Fibroblast of mammary gland (primary cell): ENCODE data around the gene SUSD1.
A peak's percentile ranks its signal among the peaks of the same experiment; 100 is the strongest.

Source experiments
- DNase-seq: peaks from one replicate; pipeline ENCODE4 v3.0.0-alpha.2; 2010; ENCODE audit warnings: low read depth
- H3K4me3 ChIP-seq: 2 replicates; pipeline ENCODE4 v1.5.1; 2011; ENCODE audit warnings: low read depth, mild to moderate bottlenecking, low read length, moderate library complexity; ENCODE audit not compliant: control insufficient read depth
- TF ChIP-seq, protein P1 (sequence below): conservative IDR thresholded peaks from 2 replicates; pipeline ENCODE4 v1.5.1; 2011; ENCODE audit warnings: low read depth, low read length, inconsistent platforms; ENCODE audit not compliant: control insufficient read depth, insufficient read depth

The SUSD1 gene

GRCh38 chr9:112054916-112055315, 120.2 kb downstream of the SUSD1 start:
- no peak for DNase-seq
- TF ChIP-seq, protein P1, sequence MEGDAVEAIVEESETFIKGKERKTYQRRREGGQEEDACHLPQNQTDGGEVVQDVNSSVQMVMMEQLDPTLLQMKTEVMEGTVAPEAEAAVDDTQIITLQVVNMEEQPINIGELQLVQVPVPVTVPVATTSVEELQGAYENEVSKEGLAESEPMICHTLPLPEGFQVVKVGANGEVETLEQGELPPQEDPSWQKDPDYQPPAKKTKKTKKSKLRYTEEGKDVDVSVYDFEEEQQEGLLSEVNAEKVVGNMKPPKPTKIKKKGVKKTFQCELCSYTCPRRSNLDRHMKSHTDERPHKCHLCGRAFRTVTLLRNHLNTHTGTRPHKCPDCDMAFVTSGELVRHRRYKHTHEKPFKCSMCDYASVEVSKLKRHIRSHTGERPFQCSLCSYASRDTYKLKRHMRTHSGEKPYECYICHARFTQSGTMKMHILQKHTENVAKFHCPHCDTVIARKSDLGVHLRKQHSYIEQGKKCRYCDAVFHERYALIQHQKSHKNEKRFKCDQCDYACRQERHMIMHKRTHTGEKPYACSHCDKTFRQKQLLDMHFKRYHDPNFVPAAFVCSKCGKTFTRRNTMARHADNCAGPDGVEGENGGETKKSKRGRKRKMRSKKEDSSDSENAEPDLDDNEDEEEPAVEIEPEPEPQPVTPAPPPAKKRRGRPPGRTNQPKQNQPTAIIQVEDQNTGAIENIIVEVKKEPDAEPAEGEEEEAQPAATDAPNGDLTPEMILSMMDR: no peak
- H3K4me3 ChIP-seq: no peak overlapping the region

DNA sequence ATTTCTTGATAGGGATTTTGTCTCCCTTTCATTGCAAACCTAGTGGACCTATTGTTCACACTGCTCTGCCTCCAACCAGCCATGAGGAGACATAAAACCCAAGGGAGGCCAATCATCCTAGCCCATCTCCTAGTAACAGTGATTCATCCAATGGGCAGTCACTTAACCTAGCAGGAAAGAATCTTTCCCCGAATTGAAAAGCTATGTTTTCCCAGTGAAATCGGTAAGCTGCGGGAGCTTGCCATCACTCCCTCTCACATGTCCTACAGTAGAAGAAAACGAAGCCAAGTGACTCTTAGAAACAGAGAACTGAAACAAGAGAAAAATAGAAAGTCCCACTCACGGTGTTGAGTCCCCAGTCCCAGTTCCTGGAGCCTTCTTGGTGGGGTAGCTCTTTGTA, 123.3 kb downstream of the SUSD1 start:
- peak; percentile 92 for DNase-seq
- no peak overlapping the region for H3K4me3 ChIP-seq
- TF ChIP-seq, protein P1: no peak

GRCh38 chr9:112050544-112051475, 124.3 kb downstream of the SUSD1 start:
- no peak overlapping the region for H3K4me3 ChIP-seq
- peak; percentile 98 for DNase-seq
- TF ChIP-seq, protein P1: no peak

GRCh38 chr9:112049811-112050516, 125.1 kb downstream of the SUSD1 start:
- peak; percentile 65 for DNase-seq
- H3K4me3 ChIP-seq: no peak overlapping the region
- TF ChIP-seq, protein P1: no peak

DNA sequence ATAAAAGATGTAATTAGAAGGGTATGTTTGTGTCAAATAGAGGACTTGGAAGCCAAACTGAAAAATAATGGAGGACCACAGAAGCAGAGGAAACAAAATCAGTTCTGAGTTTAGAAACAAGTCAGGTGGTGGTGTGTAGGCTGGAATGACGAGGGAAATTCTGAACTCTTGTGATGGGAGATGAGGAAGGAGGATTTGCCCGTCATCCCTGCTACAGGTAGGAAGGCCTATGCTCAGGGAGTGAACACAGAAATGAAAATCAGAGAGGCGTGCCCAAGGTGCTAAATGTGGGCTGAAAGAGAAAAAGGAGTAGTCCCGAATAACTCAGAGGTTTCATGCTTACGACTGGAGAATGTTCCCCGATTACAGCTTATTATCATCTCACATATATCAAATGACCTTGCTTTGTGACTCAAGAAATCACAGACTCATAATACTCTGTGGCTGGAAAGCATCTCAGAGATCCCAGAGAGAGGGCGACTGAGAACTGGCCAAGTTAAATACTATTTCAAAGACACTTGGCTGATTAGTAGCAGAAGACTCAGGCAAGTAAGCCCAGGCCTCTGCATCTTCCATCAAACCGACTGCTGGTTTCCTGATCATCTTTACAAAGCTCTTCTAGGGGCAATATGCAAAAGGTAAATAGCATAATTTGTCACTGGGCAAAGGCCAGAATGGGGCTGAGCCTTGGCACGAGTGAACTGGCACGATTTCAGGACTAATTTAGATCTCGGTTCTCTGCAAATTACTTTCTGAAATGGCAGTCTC, 126.0 kb downstream of the SUSD1 start:
- TF ChIP-seq, protein P1: no peak
- H3K4me3 ChIP-seq: no peak overlapping the region
- DNase-seq: peak; percentile 90

DNA sequence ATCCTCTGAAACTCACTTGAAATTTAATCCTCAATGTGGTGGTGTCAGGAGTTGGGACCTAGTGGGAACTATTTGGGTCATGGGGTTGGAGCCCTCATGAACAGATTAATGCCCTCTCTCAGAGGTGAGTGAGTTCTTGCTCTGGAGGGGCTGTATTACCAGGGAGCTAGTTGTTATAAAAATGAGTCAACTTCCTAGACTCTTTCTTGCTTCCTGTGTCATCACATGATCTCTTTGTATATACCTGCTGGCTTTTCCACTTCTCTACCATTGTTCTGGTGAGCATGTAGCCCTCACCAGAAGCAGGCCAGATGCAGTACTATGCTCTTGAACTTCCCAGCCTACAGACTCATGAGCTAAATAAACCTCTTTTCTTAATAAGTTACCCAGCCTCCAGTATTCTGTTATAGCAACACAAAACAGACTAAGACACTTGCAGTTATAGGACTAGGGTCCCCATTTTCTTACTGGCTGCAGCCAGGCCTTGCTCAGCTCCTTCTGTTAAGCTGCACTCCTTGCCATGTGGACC, 127.5 kb downstream of the SUSD1 start:
- no peak for DNase-seq
- H3K4me3 ChIP-seq: no peak overlapping the region
- TF ChIP-seq, protein P1: no peak
